Spleen (tissue), 11 donors: ENCODE data around the gene PSMC4. TPM values are rescaled to one million over a fixed set of nuclear protein-coding genes. Genes with fewer than 3 reads are reported as not detected.

Source experiments
- DNase-seq: peaks from one replicate; pipeline ENCODE4 v3.0.0-alpha.2; 2020
- H3K27ac ChIP-seq, 8 donors: fragments of 200-600 bp; sonication (generic) in 7 of 8; 1 replicate in 4 of 8; 2 replicates in 4 of 8; pipeline versions ENCODE4 v1.5.0 to v1.8.0; 2016 to 2021; ENCODE audit warnings: inconsistent platforms in 4 of 8, mild to moderate bottlenecking in 4 of 8, moderate library complexity in 1 of 8
- H3K27me3 ChIP-seq, 7 donors: fragments of 200-600 bp; sonication (generic) in 6 of 7; replicated peaks in 1 of 7; 1 replicate in 4 of 7; 2 replicates in 3 of 7; pipeline versions ENCODE4 v1.5.0 to v1.8.0; 2016 to 2021; ENCODE audit warnings: inconsistent platforms in 3 of 7, mild to moderate bottlenecking in 1 of 7
- H3K36me3 ChIP-seq, 6 donors: fragments of 200-600 bp; sonication (generic) in 5 of 6; 1 replicate in 4 of 6; 2 replicates in 2 of 6; pipeline versions ENCODE4 v1.5.0 to v1.8.0; 2016 to 2021; ENCODE audit warnings: inconsistent platforms in 2 of 6
- H3K4me1 ChIP-seq, 6 donors: fragments of 200-600 bp; sonication (generic) in 5 of 6; 1 replicate in 3 of 6; 2 replicates in 3 of 6; pipeline versions ENCODE4 v1.5.0 to v1.8.0; 2016 to 2021; ENCODE audit warnings: inconsistent platforms in 3 of 6
- H3K4me3 ChIP-seq, 8 donors: fragments of 200-600 bp; sonication (generic) in 7 of 8; 1 replicate in 4 of 8; 2 replicates in 4 of 8; pipeline versions ENCODE4 v1.5.0 to v1.8.0; 2016 to 2021; ENCODE audit warnings: inconsistent platforms in 4 of 8, mild to moderate bottlenecking in 4 of 8, moderate library complexity in 2 of 8
- H3K9me3 ChIP-seq, 8 donors: fragments of 200-600 bp; sonication (generic) in 7 of 8; 1 replicate in 4 of 8; 2 replicates in 4 of 8; pipeline versions ENCODE4 v1.5.0 to v1.8.0; 2016 to 2021; ENCODE audit warnings: inconsistent platforms in 4 of 8
- CTCF ChIP-seq, 11 experiments: fragments of 200-600 bp in 7 of 11; fragments of 450-650 bp in 4 of 11; sonication (generic) in 4 of 11; IDR thresholded peaks in 8 of 11; conservative IDR thresholded peaks in 3 of 11; 1 replicate in 7 of 11; 2 replicates in 4 of 11; pipeline versions ENCODE4 v1.4.0 to v1.8.0; 2016 to 2021; ENCODE audit warnings: antibody characterized with exemption in 11 of 11, inconsistent platforms in 4 of 11, mild to moderate bottlenecking in 1 of 11
- POLR2A ChIP-seq, 3 donors: fragments of 450-650 bp; IDR thresholded peaks; one replicate each; pipeline ENCODE4 v1.5.1; 2017; ENCODE audit warnings: antibody characterized with exemption in 3 of 3, mild to moderate bottlenecking in 1 of 3
- POLR2AphosphoS5 ChIP-seq, 3 donors: sonication (generic); formaldehyde crosslinking; IDR thresholded peaks; one replicate each; pipeline ENCODE4 v1.5.1; 2017; ENCODE audit warnings: antibody characterized with exemption in 3 of 3
- WGBS, 5 donors: extraction: QIAGEN DNeasy Blood & Tissue Kit in 3 of 5; methylation state at CpG; one replicate each; pipeline versions ENCODE4 v1.1.5 to v1.1.7; 2013 to 2018; 5-methylcytosine and 5-hydroxymethylcytosine counted together
- intact Hi-C: fragments of 100-400 bp; cut with DNase I; formaldehyde crosslinking; loops from one replicate; pipeline ENCODE4 v1.15.0; 2023; ENCODE audit warnings: low total_unique reads
- polyA plus RNA-seq, 3 donors: library from polyadenylated mRNA; stranded (reverse); fragments of 200-250 nt; gene quantifications; one replicate each; pipeline ENCODE4 v1.2.1, GENCODE V29; 2013
- total RNA-seq, 7 donors: library from RNA; depleted of rRNA in 3 of 7; stranded (reverse); fragments of >200 nt in 3 of 7; fragmentation: NEBNext Ultra II Directional in 4 of 7; extraction: Animal tissue kit (Norgen Biotek cat#: 25700) in 4 of 7; gene quantifications; one replicate each; pipeline versions ENCODE4 v1.1.0 to v1.2.1, GENCODE V29; 2016 to 2021
- donor health status: healthy with polysubstance abuse.
- donor health status: DM: no; HTN: no; CAD: no; lungs with moderate emphysema.
- donor health status: DM: no; HTN: no; CAD: no.
- donor health status: Bipolar disorder and iron deficiency.
- donor health status: healthy.
- donor health status: DM: no; HTN: no; CAD: no.
- donor health status: DM: yes; HTN: yes; CAD: no.

The PSMC4 gene
- total and polyA plus RNA-seq, 10 donors: 53.2 to 85.4 (median 64.0) TPM

- 91 to 98% (median 95%) methylated on average over 22 to 24 of the region's 24 CpGs for whole genome bisulfite sequencing, 5 donors
- intact Hi-C loops: loop anchor here (5.0 kb wide), 1 partner anchor 82 kb away; no protein-coding TSS in a partner anchor
- Histone ChIP-seq H3K36me3 (peaks cover 2 to 77% (median 68%) of the 10 kb centered on the region in 6 donors), H3K4me3 (no peak overlapping the region), H3K4me1 (peaks cover 15 to 38% (median 27%) of the 10 kb centered on the region in 6 donors), H3K9me3 (no peaks in the 10 kb centered on the region), H3K27ac (no peak overlapping the region), H3K27me3 (no peaks in the 10 kb centered on the region)
- no peak for DNase-seq
- TF ChIP-seq CTCF (IDR thresholded peaks at IDR 0.05 in 8 of 11, conservative IDR thresholded peaks at IDR 0.05 in 3 of 11): no peak
- no peak for TF ChIP-seq POLR2A (IDR thresholded peaks at IDR 0.05)
- TF ChIP-seq POLR2AphosphoS5 (IDR thresholded peaks at IDR 0.05): peak in 2 of 3 donors; percentile 15 to 36
Measured at GRCh38 chr19:39974377-39975155, 3.6 kb downstream of the PSMC4 start.

GRCh38 chr19:39982883-39983282 lies 11.9 kb downstream of the PSMC4 start:
- H3K9me3 ChIP-seq: peaks cover 14 to 54% (median 48%) of the 10 kb centered on the region in 8 donors
- H3K4me3 ChIP-seq: no peak overlapping the region
- TF ChIP-seq CTCF (IDR thresholded peaks at IDR 0.05 in 8 of 11, conservative IDR thresholded peaks at IDR 0.05 in 3 of 11) (no peak), POLR2AphosphoS5 (IDR thresholded peaks at IDR 0.05) (no peak), POLR2A (IDR thresholded peaks at IDR 0.05) (no peak)
- H3K27ac ChIP-seq: no peak overlapping the region
- intact Hi-C loops: no loop called here
- DNase-seq: no peak
- H3K27me3 ChIP-seq: no peaks in the 10 kb centered on the region
- no peaks in the 10 kb centered on the region for H3K4me1 ChIP-seq
- WGBS, 5 donors: 96 to 100% (median 98%) methylated on average over 1 of the region's 1 CpG
- H3K36me3 ChIP-seq: peaks cover 6 to 65% (median 54%) of the 10 kb centered on the region in 6 donors

GRCh38 chr19:39983695-39984300 lies 12.8 kb downstream of the PSMC4 start:
- WGBS, 5 donors: 80 to 98% (median 95%) methylated on average over 5 of the region's 5 CpGs
- H3K4me3 ChIP-seq: no peak overlapping the region
- DNase-seq: no peak
- no peak overlapping the region for H3K27ac ChIP-seq
- peaks cover 14 to 62% (median 49%) of the 10 kb centered on the region in 8 donors for H3K9me3 ChIP-seq
- no peaks in the 10 kb centered on the region for H3K4me1 ChIP-seq
- TF ChIP-seq POLR2A (IDR thresholded peaks at IDR 0.05): no peak
- intact Hi-C loops: no loop called here
- H3K27me3 ChIP-seq: no peaks in the 10 kb centered on the region
- H3K36me3 ChIP-seq: peaks cover 6 to 56% (median 46%) of the 10 kb centered on the region in 6 donors

GRCh38 chr19:39986643-39987042 lies 15.7 kb downstream of the PSMC4 start:
- Histone ChIP-seq H3K4me3 (no peak overlapping the region), H3K27me3 (no peaks in the 10 kb centered on the region), H3K9me3 (peaks cover 14 to 62% (median 49%) of the 10 kb centered on the region in 8 donors), H3K4me1 (no peaks in the 10 kb centered on the region), H3K36me3 (peaks cover 6 to 28% (median 18%) of the 10 kb centered on the region in 6 donors), H3K27ac (no peak overlapping the region)
- intact Hi-C loops: no loop called here
- no peak for TF ChIP-seq POLR2A (IDR thresholded peaks at IDR 0.05)
- no peak for TF ChIP-seq CTCF (IDR thresholded peaks at IDR 0.05 in 8 of 11, conservative IDR thresholded peaks at IDR 0.05 in 3 of 11)
- no peak for TF ChIP-seq POLR2AphosphoS5 (IDR thresholded peaks at IDR 0.05)
- DNase-seq: no peak
